Naive B cell (primary cell): ENCODE data around the gene SYNPO2. TPM values are rescaled to one million over a fixed set of nuclear protein-coding genes. Genes with fewer than 3 reads are reported as not detected.

ENCODE experiments used
- ATAC-seq, 2 donors: fragments of 150-1000 bp; cut with Tn5 transposase; 2 replicates each; pipeline ENCODE4 v1.10.0; 2021; ENCODE audit warnings: low read depth in 2 of 2, mild to moderate bottlenecking in 2 of 2, moderate library complexity in 2 of 2
- DNase-seq: peaks from one replicate; pipeline ENCODE4 v3.0.0; 2022
- H3K27ac Mint-ChIP-seq, 6 donors: one replicate each; pipeline ENCODE4 v1.8.0; 2020 to 2022; ENCODE audit warnings: mild to moderate bottlenecking in 6 of 6, mixed read lengths in 6 of 6, moderate library complexity in 5 of 6, inconsistent platforms in 2 of 6
- H3K27me3 Mint-ChIP-seq, 3 donors: one replicate each; pipeline ENCODE4 v1.8.0; 2021 to 2022; ENCODE audit warnings: mixed read lengths in 3 of 3, mild to moderate bottlenecking in 1 of 3
- H3K36me3 Mint-ChIP-seq, 2 donors: one replicate each; pipeline ENCODE4 v1.8.0; 2020 to 2022; ENCODE audit warnings: mixed read lengths in 2 of 2, inconsistent platforms in 1 of 2, mild to moderate bottlenecking in 1 of 2
- H3K4me1 Mint-ChIP-seq, 3 donors: one replicate each; pipeline ENCODE4 v1.8.0; 2020 to 2022; ENCODE audit warnings: mixed read lengths in 3 of 3, inconsistent platforms in 1 of 3, mild to moderate bottlenecking in 1 of 3, moderate library complexity in 1 of 3
- H3K4me3 Mint-ChIP-seq, 8 donors: one replicate each; pipeline ENCODE4 v1.8.0; 2020 to 2022; ENCODE audit warnings: mild to moderate bottlenecking in 8 of 8, mixed read lengths in 8 of 8, moderate library complexity in 8 of 8, inconsistent platforms in 2 of 8
- H3K9me3 Mint-ChIP-seq, 7 donors: one replicate each; pipeline ENCODE4 v1.8.0; 2020 to 2022; ENCODE audit warnings: mixed read lengths in 7 of 7, mild to moderate bottlenecking in 5 of 7, inconsistent platforms in 2 of 7, moderate library complexity in 1 of 7
- polyA plus RNA-seq, 6 donors: library from polyadenylated mRNA; unstranded; fragments of 300-500 nt; fragmentation: Illumina TruSeq; gene quantifications; one replicate each; pipeline ENCODE4 v1.2.3, GENCODE V29; 2021; ENCODE audit warnings: low read depth in 6 of 6

SYNPO2 gene
- polyA plus RNA-seq, 6 donors from 2014 or later: 0.05 to 0.24 (median 0.12) TPM; not detected in 2

DNA sequence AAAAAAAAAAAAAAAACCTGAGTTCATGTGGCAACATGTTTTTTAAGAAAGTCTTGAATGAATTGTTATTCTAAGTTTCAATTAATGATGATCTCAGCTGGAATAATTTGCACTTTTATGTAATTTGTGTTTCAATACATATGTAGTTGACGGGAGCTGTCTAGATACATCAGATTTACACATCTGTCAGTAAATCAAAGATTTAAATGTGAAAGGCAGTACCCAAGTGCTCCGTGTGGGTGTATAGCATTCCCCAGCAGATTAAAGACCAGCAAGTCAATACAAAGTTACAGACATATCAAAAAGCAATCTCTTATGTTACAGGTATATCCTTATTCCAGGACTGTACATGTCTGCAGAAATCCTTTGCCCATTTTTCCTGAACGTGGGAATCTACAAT is 35.2 kb downstream of the SYNPO2 start:
- no peaks in the 10 kb centered on the region for H3K9me3 Mint-ChIP-seq
- DNase-seq: no peak
- no peak for ATAC-seq
- H3K36me3 Mint-ChIP-seq: no peaks in the 10 kb centered on the region
- no peak overlapping the region for H3K4me3 Mint-ChIP-seq
- peaks cover 18 to 35% (median 25%) of the 10 kb centered on the region in 3 donors for H3K27me3 Mint-ChIP-seq
- H3K27ac Mint-ChIP-seq: no peak overlapping the region
- H3K4me1 Mint-ChIP-seq: no peaks in the 10 kb centered on the region

DNA sequence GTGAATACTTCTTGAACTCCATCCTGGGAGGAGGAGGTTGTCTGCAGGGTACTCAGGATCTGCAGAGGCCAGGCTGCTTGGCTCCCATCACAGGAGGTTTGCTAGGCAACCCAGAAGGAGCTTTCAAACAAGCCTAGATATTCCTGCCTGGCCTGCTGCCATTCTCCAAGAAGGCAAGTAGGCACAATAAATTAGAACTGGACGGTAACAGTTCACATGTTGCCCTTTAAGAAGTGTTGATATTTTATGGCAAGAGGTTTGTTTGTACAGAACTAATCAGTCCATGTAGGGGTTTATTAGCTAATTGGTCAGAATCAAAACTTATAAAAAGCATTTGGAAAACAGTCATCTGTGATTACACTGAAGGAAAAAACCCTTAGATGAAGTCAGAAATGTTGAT is 39.3 kb downstream of the SYNPO2 start:
- H3K4me1 Mint-ChIP-seq: no peaks in the 10 kb centered on the region
- H3K27ac Mint-ChIP-seq: no peak overlapping the region
- H3K27me3 Mint-ChIP-seq: peaks cover 4 to 8% (median 6%) of the 10 kb centered on the region in 3 donors
- DNase-seq: no peak
- H3K36me3 Mint-ChIP-seq: no peaks in the 10 kb centered on the region
- no peaks in the 10 kb centered on the region for H3K9me3 Mint-ChIP-seq
- no peak for ATAC-seq
- no peak overlapping the region for H3K4me3 Mint-ChIP-seq

- Mint-ChIP-seq H3K4me1 (no peaks in the 10 kb centered on the region), H3K27me3 (peaks cover 4 to 8% (median 6%) of the 10 kb centered on the region in 3 donors), H3K36me3 (no peaks in the 10 kb centered on the region), H3K4me3 (no peak overlapping the region), H3K9me3 (no peaks in the 10 kb centered on the region), H3K27ac (no peak overlapping the region)
- DNase-seq (no peak), ATAC-seq (no peak)
Measured at GRCh38 chr4:118930255-118930654, 41.6 kb downstream of the SYNPO2 start.

DNA sequence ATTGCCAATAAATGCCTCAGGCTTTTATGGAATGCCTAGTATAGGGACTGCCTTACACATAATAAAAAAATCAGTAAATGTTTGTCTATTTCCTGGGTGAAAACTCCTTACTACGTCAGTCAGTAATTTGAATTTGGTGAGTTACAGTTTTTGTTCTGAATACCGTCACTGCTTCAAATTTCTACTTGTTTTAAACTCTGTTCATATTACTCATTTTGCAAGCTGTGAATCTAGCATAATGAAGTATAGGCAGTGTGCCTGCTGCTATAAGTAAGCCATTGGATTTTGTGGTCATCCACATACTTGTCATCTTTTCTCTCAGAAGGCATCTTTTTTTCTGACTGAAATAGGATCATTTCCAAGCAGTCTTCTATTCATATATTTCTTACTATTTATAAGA is 43.1 kb downstream of the SYNPO2 start:
- Mint-ChIP-seq H3K27me3 (peaks cover 3 to 6% (median 4%) of the 10 kb centered on the region in 3 donors), H3K36me3 (no peaks in the 10 kb centered on the region), H3K27ac (no peak overlapping the region), H3K9me3 (no peaks in the 10 kb centered on the region), H3K4me1 (no peaks in the 10 kb centered on the region), H3K4me3 (no peak overlapping the region)
- no peak for DNase-seq
- no peak for ATAC-seq

GRCh38 chr4:118935819-118936218 is 47.2 kb downstream of the SYNPO2 start:
- H3K4me3 Mint-ChIP-seq: no peak overlapping the region
- H3K4me1 Mint-ChIP-seq: no peaks in the 10 kb centered on the region
- H3K9me3 Mint-ChIP-seq: no peaks in the 10 kb centered on the region
- H3K36me3 Mint-ChIP-seq: no peaks in the 10 kb centered on the region
- DNase-seq: no peak
- peaks cover 1 to 18% (median 9%) of the 10 kb centered on the region in 3 donors for H3K27me3 Mint-ChIP-seq
- H3K27ac Mint-ChIP-seq: no peak overlapping the region
- ATAC-seq: no peak

- Mint-ChIP-seq H3K4me3 (no peak overlapping the region), H3K4me1 (no peaks in the 10 kb centered on the region), H3K9me3 (no peaks in the 10 kb centered on the region), H3K27ac (no peak overlapping the region), H3K27me3 (peaks cover 7 to 24% (median 15%) of the 10 kb centered on the region in 3 donors), H3K36me3 (no peaks in the 10 kb centered on the region)
- DNase-seq: no peak
- no peak for ATAC-seq
Measured at GRCh38 chr4:118936406-118936805, 47.8 kb downstream of the SYNPO2 start.

- Mint-ChIP-seq H3K27me3 (peaks cover 7 to 30% (median 28%) of the 10 kb centered on the region in 3 donors), H3K4me3 (no peak overlapping the region), H3K4me1 (no peaks in the 10 kb centered on the region), H3K36me3 (no peaks in the 10 kb centered on the region), H3K27ac (no peak overlapping the region), H3K9me3 (no peaks in the 10 kb centered on the region)
- ATAC-seq: no peak
- no peak for DNase-seq
Measured at GRCh38 chr4:118939169-118939783, 50.6 kb downstream of the SYNPO2 start.

DNA sequence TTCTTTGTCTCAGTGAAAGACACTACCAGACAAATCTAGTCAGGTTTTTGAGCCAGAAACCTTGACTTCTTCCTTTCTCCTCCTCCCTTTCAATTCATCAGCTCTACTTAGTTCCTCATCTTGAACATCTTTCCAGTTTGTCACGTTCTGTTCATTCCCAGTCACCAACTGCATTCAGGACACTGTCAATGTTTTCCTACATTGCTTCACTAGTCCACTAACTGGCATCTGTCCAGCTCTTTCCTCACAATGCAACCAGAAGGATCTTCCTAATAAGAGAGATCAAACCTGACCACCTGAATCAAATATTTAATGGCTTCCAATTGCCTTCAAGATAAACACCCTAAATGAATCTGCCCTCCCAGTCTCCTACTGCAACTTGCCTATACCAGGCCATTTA is 52.5 kb downstream of the SYNPO2 start:
- peak overlapping the region in 1 of 8 donors; percentile 48 for H3K4me3 Mint-ChIP-seq
- no peak overlapping the region for H3K27ac Mint-ChIP-seq
- no peak for ATAC-seq
- no peaks in the 10 kb centered on the region for H3K9me3 Mint-ChIP-seq
- no peaks in the 10 kb centered on the region for H3K36me3 Mint-ChIP-seq
- peaks cover 7 to 30% (median 28%) of the 10 kb centered on the region in 3 donors for H3K27me3 Mint-ChIP-seq
- no peaks in the 10 kb centered on the region for H3K4me1 Mint-ChIP-seq
- DNase-seq: no peak

DNA sequence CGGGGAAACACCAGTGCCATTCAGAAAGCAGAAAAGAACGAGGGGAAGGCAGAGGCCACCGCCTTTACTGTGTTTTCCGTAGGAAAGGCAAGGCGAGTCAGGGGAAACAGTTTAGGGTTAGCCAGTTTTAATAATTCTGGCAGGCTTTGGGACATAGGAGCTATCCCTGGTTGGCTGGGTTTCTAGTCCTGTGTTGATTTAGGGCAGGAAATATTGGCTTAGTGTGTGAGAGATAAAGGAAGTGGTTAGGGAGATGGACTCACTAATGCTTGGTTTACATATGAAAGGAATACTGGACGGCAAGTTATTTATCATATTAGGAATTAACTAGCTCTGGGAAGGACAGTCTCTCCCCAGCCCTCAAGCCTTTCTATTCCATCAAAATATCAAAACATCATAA is 53.1 kb downstream of the SYNPO2 start:
- H3K4me3 Mint-ChIP-seq: no peak overlapping the region
- H3K4me1 Mint-ChIP-seq: no peaks in the 10 kb centered on the region
- H3K9me3 Mint-ChIP-seq: no peaks in the 10 kb centered on the region
- DNase-seq (no peak), ATAC-seq (no peak)
- no peaks in the 10 kb centered on the region for H3K36me3 Mint-ChIP-seq
- H3K27me3 Mint-ChIP-seq: peaks cover 9 to 28% (median 27%) of the 10 kb centered on the region in 3 donors
- no peak overlapping the region for H3K27ac Mint-ChIP-seq

- Mint-ChIP-seq H3K36me3 (no peaks in the 10 kb centered on the region), H3K9me3 (no peaks in the 10 kb centered on the region), H3K4me3 (no peak overlapping the region), H3K4me1 (no peaks in the 10 kb centered on the region), H3K27me3 (peaks cover 13 to 28% (median 20%) of the 10 kb centered on the region in 3 donors), H3K27ac (no peak overlapping the region)
- ATAC-seq: no peak
- no peak for DNase-seq
Measured at GRCh38 chr4:118942465-118942864, 53.8 kb downstream of the SYNPO2 start.

- DNase-seq (no peak), ATAC-seq (no peak)
- no peak overlapping the region for H3K27ac Mint-ChIP-seq
- no peak overlapping the region for H3K4me3 Mint-ChIP-seq
- H3K27me3 Mint-ChIP-seq: peaks cover 0 to 8% (median 6%) of the 10 kb centered on the region in 3 donors
- no peaks in the 10 kb centered on the region for H3K4me1 Mint-ChIP-seq
- no peaks in the 10 kb centered on the region for H3K36me3 Mint-ChIP-seq
- no peaks in the 10 kb centered on the region for H3K9me3 Mint-ChIP-seq
Measured at GRCh38 chr4:118947095-118947494, 58.4 kb downstream of the SYNPO2 start.

- Mint-ChIP-seq H3K4me1 (no peaks in the 10 kb centered on the region), H3K27me3 (peaks cover 0 to 6% (median 2%) of the 10 kb centered on the region in 3 donors), H3K36me3 (no peaks in the 10 kb centered on the region), H3K9me3 (no peaks in the 10 kb centered on the region), H3K4me3 (no peak overlapping the region), H3K27ac (no peak overlapping the region)
- ATAC-seq: no peak
- no peak for DNase-seq
Measured at GRCh38 chr4:118948545-118949144, 60.0 kb downstream of the SYNPO2 start.

GRCh38 chr4:118950224-118950623 is 61.6 kb downstream of the SYNPO2 start:
- Mint-ChIP-seq H3K36me3 (no peaks in the 10 kb centered on the region), H3K27ac (no peak overlapping the region), H3K9me3 (no peaks in the 10 kb centered on the region), H3K27me3 (peaks cover under 1 to 10% (median 5%) of the 10 kb centered on the region in 3 donors), H3K4me1 (no peaks in the 10 kb centered on the region), H3K4me3 (no peak overlapping the region)
- ATAC-seq: no peak
- DNase-seq: no peak

DNA sequence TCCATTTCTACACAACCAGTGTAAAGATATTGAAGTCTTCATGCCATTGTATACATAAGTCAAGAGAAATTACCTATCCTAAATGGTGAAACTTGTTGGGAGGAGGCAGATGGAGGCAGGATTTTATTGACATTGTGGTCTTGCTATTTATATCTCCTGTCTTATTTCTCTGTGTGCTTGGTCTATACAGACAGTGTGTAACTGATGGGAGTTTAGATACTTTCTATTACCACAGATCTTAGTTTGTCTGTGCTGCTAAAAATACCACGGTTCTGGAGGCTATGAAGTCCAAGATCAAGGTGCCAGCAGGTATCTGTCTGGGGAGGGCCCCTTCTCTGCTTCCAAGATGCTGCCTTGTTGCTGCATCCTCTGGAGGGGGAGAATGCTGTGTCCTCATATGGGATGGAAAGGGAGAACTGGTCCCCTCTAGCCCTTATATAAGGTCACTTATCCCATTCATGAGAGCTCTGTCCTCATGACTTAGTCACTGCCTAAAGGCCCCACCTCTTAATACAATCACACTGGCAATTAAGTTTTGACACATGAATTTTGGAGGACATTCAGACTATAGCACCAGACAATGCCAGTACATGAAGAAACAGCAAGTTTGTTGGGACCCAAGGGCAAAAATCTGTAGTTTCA is 62.4 kb downstream of the SYNPO2 start:
- Mint-ChIP-seq H3K36me3 (no peaks in the 10 kb centered on the region), H3K9me3 (no peaks in the 10 kb centered on the region), H3K27me3 (peaks cover 5 to 10% (median 6%) of the 10 kb centered on the region in 3 donors), H3K4me3 (no peak overlapping the region), H3K4me1 (no peaks in the 10 kb centered on the region), H3K27ac (no peak overlapping the region)
- ATAC-seq (no peak), DNase-seq (no peak)
